Measurements from ENCODE around the gene ZNF362.

The ZNF362 gene

DNA sequence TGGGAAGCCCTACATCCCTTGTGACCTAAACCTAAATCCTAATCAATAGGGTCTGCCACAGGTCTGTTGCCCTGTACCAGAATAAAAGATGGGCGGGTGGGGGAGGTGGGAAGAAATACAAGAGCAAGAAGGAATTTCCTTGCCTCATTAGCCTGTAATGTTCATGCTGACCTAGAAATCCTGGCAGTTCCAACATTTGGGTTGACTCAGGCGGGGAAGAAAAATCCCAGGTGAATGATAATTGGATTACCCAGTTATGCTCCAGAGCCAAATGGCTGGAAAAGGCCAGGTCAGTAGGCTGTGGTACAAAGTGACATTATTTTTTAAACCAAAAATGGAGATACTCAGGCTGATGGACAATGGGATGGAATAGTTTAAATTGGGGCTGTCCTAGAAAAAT, 91.9 kb downstream of the ZNF362 start:
- no peak for DNase-seq (ENCODE audit: extremely low spot score)
- ChIA-PET POLR2A (no interaction called here), CTCF (interaction anchor here (1.1 to 1.6 kb wide), 2 partner anchors 52 to 123 kb away, joined by 4 to 5 read pairs; no protein-coding TSS in a partner anchor)
- TF ChIP-seq, protein P1, sequence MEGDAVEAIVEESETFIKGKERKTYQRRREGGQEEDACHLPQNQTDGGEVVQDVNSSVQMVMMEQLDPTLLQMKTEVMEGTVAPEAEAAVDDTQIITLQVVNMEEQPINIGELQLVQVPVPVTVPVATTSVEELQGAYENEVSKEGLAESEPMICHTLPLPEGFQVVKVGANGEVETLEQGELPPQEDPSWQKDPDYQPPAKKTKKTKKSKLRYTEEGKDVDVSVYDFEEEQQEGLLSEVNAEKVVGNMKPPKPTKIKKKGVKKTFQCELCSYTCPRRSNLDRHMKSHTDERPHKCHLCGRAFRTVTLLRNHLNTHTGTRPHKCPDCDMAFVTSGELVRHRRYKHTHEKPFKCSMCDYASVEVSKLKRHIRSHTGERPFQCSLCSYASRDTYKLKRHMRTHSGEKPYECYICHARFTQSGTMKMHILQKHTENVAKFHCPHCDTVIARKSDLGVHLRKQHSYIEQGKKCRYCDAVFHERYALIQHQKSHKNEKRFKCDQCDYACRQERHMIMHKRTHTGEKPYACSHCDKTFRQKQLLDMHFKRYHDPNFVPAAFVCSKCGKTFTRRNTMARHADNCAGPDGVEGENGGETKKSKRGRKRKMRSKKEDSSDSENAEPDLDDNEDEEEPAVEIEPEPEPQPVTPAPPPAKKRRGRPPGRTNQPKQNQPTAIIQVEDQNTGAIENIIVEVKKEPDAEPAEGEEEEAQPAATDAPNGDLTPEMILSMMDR (IDR thresholded peaks at IDR 0.05; ENCODE audit: control extremely low read depth, extremely low read depth, low read depth, missing control alignments): no peak

DNA sequence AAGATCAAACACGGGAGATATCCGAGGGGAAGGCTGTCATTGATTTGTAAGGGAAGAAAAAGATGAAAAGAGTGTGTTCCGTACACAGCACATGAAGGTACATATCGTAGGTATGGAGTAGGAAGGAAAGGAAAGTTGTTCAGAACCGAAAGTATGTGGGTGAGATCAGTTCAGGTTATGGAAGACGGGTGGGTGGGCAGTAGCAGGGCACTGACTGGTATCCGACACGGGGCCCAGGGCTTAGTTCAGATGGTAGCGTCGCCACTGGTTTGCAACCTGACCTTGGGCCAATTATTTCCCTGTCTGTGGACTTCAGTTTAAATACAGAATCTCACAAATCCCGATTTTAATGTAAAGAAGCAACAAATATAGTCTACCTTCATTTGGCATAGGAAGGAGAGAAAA, 92.4 kb downstream of the ZNF362 start:
- TF ChIP-seq, protein P1 (IDR thresholded peaks at IDR 0.05; ENCODE audit: control extremely low read depth, extremely low read depth, low read depth, missing control alignments): no peak
- POLR2A ChIA-PET: no interaction called here
- no peak for DNase-seq (ENCODE audit: extremely low spot score)
- CTCF ChIA-PET: interaction anchor here (1.1 to 1.6 kb wide), 2 partner anchors 53 to 122 kb away, joined by 4 to 5 read pairs; no protein-coding TSS in a partner anchor

DNA sequence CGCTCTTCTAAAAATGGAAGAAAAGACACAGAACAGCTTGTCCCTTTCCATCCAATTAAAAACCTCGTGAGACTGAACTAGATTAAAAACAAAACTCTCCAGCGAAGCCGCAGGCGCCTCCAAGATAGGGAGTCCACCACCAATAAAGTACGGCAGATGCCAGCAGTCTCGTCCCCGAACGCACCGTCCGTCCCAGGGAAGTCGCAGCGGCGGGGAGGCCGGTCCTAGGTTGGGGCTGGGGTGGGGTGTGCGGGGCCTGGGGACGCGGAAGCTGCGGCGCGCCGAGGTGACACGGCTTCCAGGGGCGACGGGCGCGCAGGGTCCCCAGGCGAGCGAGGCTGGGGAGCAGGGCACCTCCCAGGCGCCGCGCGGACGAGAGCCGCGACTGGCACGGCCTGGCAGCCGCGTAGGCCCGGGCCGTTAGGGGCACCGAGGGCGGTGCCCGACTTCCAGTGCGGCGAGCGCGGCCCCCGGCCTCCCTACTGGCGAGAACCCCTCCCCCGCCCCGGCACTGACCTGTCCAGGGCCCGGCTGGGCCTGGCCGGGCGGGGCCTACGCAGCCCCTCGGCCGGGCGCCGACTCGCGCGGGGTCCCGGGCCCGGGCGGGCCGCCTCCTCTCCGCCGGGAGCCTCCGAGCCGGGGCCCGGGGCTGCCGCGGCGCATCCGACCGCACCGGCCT, 92.9 kb downstream of the ZNF362 start:
- ChIA-PET CTCF (interaction anchor here (1.1 to 2.4 kb wide), 5 partner anchors 10 to 131 kb away, joined by 4 to 8 read pairs (median 4); no protein-coding TSS in a partner anchor), POLR2A (interaction anchor here (0.7 to 1.2 kb wide), 2 partner anchors 168 to 384 kb away, joined by 3 to 5 read pairs; partner anchors contain the start of genes RNF19B and TRIM62)
- peak; percentile 51 for DNase-seq (ENCODE audit: extremely low spot score)
- TF ChIP-seq, protein P1 (IDR thresholded peaks at IDR 0.05; ENCODE audit: control extremely low read depth, extremely low read depth, low read depth, missing control alignments): no peak

DNA sequence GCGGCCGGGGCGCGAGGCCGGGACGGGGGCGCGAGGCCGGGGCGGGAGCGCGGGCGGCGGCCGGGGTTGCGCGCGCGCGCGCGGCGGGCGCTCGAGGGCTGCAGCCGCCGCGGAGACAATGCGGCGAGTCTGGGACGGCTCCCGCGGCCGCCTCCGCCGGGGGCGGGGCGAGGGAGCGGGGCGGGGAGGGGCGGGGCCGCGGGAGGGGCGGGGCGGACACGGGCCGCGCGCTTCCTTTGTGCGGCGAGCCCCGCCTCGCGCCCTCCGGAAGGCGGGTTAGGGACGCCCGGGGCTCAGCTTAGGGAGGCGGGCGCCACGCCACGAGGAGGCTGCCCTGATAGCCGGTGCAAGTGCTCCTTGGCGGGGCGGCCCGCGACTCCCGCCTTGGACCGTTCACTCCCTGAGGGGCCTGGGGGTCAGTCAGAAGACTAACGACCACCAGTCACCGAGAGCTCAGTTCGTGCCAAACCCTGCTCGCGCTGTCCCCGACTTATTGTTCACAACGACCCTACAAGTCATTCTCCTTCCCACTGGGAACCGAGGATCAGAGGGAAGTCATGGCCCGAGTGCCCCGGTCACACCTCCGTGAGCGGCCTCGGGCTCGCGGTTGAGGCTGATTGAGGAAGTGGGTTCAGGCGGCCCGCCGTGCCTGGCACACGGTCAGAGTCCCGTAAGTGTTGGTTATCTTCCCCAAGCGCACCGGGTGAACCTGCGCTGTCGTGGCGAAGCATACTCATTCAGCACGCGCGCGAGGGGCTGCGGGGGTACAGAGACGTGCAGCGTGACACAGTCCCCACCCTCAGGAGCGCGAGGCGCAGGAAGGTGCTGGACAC, 93.7 kb downstream of the ZNF362 start:
- ChIA-PET POLR2A (interaction anchor here (0.7 to 1.2 kb wide), 2 partner anchors 169 to 385 kb away, joined by 3 to 5 read pairs; partner anchors contain the start of genes RNF19B and TRIM62), CTCF (interaction anchor here (0.9 to 2.4 kb wide), 4 partner anchors 11 to 131 kb away, joined by 3 to 8 read pairs (median 4); no protein-coding TSS in a partner anchor)

More for the DNA sequence above, 93.7 kb downstream of the ZNF362 start:
- peak; percentile 96 for DNase-seq (ENCODE audit: extremely low spot score)
- TF ChIP-seq, protein P1 (IDR thresholded peaks at IDR 0.05; ENCODE audit: control extremely low read depth, extremely low read depth, low read depth, missing control alignments): no peak
